Kidney epithelial cell (primary cell): ENCODE results near the gene NDUFS3. TPM values are rescaled to one million over a fixed set of nuclear protein-coding genes. Genes with fewer than 3 reads are reported as not detected.
A peak's percentile ranks its signal among the peaks of the same experiment; 100 is the strongest.

ENCODE experiments used
- DNase-seq: peaks from one replicate; pipeline ENCODE4 v3.0.0-alpha.2; 2010; ENCODE audit warnings: low read depth
- H3K27me3 ChIP-seq: 2 replicates; pipeline ENCODE4 v1.6.0; 2011; ENCODE audit warnings: low read length; ENCODE audit not compliant: control insufficient read depth, insufficient read depth
- H3K36me3 ChIP-seq: 2 replicates; pipeline ENCODE4 v1.5.1; 2011; ENCODE audit warnings: low read length; ENCODE audit not compliant: control insufficient read depth, insufficient read depth
- H3K4me3 ChIP-seq: 2 replicates; pipeline ENCODE4 v1.5.1; 2011; ENCODE audit warnings: low read depth, mild to moderate bottlenecking, control low read depth, low read length
- total RNA-seq: library from RNA; depleted of rRNA; stranded (reverse); fragments of >200 nt; gene quantifications from 2 replicates; pipeline ENCODE4 v1.2.3, GENCODE V29; 2015
- TF ChIP-seq, protein P1 (sequence below): IDR thresholded peaks from 2 replicates; pipeline ENCODE4 v1.5.1; 2011; ENCODE audit warnings: mild to moderate bottlenecking, moderate library complexity, low read length, control low read depth, inconsistent platforms; ENCODE audit not compliant: insufficient read depth, poor library complexity, severe bottlenecking

NDUFS3 gene
- total RNA-seq, 1 donor from 2014 or later = 84.5 TPM

DNA sequence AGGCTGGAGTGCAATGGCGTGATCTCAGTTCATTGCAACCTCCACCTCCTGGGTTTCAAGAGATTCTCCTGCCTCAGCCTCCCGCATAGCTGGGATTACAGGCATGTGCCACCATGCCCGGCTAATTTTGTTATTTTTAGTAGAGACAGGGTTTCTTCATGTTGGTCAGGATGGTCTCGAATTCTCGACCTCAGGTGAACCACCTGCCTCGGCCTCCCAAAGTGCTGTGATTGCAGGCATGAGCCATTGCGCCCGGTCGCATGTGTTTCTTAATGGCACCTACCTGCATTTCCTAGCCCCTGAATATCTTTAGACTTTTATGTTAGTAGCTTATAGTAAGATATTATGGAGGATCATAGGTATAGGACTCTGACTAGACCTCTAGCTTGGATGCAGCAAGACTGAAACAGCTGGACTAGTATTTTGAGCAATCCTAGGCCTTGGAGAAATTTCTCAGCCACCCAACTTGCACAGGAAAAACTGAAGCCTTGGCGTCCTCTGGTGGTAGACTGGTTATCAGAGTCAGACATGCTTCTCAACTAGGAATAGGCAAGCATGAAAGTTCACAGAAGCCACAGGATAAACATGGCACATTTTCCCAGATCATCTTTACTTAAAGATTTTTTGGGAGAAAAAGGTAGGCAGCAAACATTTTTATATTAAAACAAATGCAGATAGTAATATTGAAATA lies 38.0 kb downstream of the NDUFS3 start:
- Histone ChIP-seq H3K36me3 (peaks cover 1% of the 10 kb centered on the region), H3K4me3 (no peak overlapping the region), H3K27me3 (no peaks in the 10 kb centered on the region)
- no peak for DNase-seq
- TF ChIP-seq, protein P1, sequence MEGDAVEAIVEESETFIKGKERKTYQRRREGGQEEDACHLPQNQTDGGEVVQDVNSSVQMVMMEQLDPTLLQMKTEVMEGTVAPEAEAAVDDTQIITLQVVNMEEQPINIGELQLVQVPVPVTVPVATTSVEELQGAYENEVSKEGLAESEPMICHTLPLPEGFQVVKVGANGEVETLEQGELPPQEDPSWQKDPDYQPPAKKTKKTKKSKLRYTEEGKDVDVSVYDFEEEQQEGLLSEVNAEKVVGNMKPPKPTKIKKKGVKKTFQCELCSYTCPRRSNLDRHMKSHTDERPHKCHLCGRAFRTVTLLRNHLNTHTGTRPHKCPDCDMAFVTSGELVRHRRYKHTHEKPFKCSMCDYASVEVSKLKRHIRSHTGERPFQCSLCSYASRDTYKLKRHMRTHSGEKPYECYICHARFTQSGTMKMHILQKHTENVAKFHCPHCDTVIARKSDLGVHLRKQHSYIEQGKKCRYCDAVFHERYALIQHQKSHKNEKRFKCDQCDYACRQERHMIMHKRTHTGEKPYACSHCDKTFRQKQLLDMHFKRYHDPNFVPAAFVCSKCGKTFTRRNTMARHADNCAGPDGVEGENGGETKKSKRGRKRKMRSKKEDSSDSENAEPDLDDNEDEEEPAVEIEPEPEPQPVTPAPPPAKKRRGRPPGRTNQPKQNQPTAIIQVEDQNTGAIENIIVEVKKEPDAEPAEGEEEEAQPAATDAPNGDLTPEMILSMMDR = peak; percentile 82

DNA sequence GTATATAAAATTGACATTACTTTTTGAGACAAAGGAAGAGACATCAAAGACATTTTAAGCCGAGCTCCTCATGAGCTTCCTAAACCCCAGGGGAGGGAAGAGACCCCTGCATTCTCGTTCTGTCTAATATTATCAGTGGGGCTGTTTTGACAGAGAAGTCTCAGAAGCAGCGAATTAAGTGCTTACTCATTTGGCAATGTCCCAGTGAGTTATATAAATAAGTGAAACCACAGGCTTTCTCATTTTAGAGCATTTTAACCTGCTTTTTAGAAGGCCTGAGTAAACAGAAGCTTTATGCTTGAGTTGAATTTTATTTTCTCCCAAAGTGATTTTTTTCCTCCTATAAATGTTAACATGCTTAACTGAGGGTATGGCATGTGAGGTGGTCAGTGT lies 38.5 kb downstream of the NDUFS3 start:
- no peak for DNase-seq
- Histone ChIP-seq H3K36me3 (peaks cover 1% of the 10 kb centered on the region), H3K27me3 (no peaks in the 10 kb centered on the region), H3K4me3 (no peak overlapping the region)
- TF ChIP-seq, protein P1 = no peak

DNA sequence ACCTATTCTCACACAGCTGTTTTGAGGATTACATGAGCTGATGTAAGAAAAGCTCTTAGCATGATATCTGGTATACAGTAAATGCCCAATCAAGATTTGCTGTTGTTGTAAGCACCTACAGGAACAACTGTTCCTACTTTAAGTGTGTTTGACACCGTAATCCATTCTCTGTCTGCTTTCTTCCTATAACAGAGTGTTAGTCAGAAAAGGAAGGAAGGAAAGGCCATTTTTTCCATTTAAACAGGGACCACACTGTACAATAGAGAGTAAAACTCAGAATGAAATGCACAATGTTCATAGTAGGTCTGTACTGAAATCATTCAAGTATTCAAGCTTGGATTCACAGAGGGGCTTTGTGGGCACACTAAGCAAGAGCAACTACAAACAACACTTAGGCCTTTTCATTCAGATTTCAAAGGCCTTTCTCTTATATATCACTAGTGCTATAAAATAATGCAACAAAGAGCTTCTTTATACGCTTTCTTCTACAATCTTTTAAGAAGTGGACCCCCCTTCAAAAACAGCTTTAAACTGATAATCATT lies 42.0 kb downstream of the NDUFS3 start:
- H3K36me3 ChIP-seq = peaks cover 2% of the 10 kb centered on the region
- no peaks in the 10 kb centered on the region for H3K27me3 ChIP-seq
- DNase-seq = no peak
- H3K4me3 ChIP-seq = no peak overlapping the region
- TF ChIP-seq, protein P1 = no peak

DNA sequence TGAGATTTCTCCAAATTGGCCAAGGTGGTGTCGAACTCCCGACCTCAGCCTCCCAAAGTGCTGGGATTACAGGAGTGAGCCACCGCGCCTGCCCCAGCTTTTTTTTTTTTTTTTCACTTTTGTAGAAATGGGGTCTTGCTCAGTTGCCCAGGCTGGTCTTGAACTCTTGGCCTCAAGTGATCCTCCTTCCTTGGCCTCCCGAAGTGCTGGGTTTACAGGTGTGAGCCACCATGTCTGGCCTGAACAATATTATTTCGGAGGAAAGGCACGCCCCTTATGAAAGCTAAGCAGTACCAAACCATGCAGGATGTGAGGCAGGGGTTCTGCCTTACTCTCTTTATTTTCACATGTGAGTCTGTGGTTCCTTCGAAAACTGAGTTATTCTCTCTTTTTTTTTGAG lies 47.4 kb downstream of the NDUFS3 start:
- TF ChIP-seq, protein P1 = no peak
- peaks cover 2% of the 10 kb centered on the region for H3K36me3 ChIP-seq
- DNase-seq = no peak

DNA sequence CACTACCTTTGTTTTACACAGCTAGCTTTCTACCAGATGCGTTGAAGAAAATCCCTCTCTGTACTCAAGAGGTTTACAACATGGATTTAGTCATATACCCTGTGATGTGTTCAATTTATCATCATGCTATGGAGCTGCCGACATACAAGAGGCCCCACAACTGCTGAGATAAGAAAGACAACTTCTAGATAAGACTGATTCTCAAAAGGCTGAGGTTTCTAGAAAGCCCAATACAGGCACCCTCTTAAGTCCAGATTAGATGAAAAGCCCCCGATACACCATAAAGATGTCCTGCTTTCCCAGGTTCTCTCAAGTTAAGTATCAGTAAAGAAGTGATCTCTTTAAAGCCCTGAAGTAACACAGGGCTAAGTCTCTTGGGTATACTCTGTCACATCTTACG lies 49.2 kb downstream of the NDUFS3 start:
- Histone ChIP-seq H3K27me3 (no peaks in the 10 kb centered on the region), H3K36me3 (peaks cover 1% of the 10 kb centered on the region), H3K4me3 (no peak overlapping the region)
- no peak for DNase-seq
- TF ChIP-seq, protein P1 = no peak

More for the DNA sequence above, 47.4 kb downstream of the NDUFS3 start:
- H3K4me3 ChIP-seq = no peak overlapping the region
- no peaks in the 10 kb centered on the region for H3K27me3 ChIP-seq

DNA sequence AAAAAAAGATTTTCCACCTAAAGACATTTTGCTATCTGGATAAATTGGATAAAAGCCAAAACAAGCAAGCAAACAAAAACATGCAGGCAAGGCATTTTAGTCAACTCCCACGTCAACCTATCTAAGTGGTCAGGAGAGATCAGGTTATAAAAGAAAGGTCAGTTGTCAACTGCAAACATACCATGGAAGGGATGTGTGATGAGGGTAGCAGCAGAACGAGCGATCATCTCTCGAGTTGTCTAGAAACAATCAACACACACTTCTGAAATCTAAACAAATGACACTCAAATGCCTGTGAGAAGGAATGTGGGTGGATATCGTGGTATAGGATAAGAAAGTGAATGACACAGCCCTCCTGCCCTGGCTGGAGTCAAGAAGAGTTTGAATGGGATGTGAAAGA lies 52.6 kb downstream of the NDUFS3 start:
- DNase-seq = no peak
- H3K36me3 ChIP-seq = no peaks in the 10 kb centered on the region
- no peak overlapping the region for H3K4me3 ChIP-seq
- TF ChIP-seq, protein P1 = no peak
- H3K27me3 ChIP-seq = no peaks in the 10 kb centered on the region
